GM10266 (cell line): Measurements from ENCODE around the gene EYA3.

ENCODE experiments used
- DNase-seq: peaks from one replicate; pipeline ENCODE4 v3.0.0; 2012; ENCODE audit errors: extremely low spot score
- CTCF ChIP-seq: IDR thresholded peaks from 2 replicates; pipeline ENCODE4 v1.5.1; 2012; ENCODE audit warnings: mild to moderate bottlenecking, low read depth; ENCODE audit not compliant: control insufficient read depth, insufficient read depth; ENCODE audit errors: missing control alignments

The EYA3 gene

GRCh38 chr1:27967884-27968466 is 120.4 kb downstream of the EYA3 start:
- no peak for TF ChIP-seq CTCF
- no peak for DNase-seq

- DNase-seq = no peak
- no peak for TF ChIP-seq CTCF
Observed at GRCh38 chr1:27967106-27967883, 121.1 kb downstream of the EYA3 start.

- DNase-seq = no peak
- TF ChIP-seq CTCF = no peak
Observed at GRCh38 chr1:27966402-27967105, 121.9 kb downstream of the EYA3 start.

DNA sequence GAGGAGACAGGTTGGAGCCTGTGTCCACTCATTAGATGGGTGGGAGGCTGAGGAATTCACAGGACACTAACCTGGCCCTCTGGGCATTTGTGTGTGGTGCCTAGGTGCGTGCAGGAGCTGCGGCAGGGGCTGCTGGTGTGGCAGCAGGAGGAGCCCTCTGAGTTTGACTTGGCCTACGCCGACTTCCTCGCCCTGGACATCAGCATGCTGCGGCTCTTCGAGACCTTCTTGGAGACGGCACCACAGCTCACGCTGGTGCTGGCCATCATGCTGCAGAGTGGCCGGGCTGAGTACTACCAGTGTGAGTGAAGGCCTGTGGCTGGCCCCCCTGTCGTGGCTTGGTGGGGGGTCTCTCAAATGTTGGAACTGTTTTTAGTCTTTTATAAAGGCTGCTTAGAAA is 125.0 kb downstream of the EYA3 start:
- DNase-seq = no peak
- no peak for TF ChIP-seq CTCF

DNA sequence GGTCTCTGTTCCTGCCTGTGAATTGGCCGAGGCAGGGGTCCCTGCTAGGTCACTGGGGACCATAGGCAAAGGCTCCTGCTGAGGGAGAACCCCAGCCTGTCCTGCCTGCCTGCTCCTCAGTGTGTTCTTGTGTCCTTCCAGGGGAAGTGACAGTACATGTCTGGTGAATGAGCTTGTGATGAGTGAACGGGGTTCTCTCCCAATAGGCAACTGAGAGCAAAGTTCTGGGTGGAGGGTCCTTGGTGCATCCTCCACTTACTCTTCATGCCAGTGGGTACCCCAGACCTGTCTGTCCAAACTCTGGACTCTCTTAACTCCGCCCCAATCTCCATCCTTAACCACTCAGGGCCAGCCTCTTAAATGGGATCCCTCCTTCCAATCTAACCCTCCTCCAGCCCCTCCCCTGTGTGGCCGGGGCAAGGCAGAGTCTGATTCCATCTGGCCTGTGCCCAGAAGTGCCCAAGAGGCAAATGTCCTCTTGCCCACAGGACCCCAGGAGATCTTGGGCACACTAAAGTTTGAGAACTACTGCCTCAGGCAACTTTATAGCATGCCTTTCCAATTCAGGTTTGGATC is 126.7 kb downstream of the EYA3 start:
- no peak for TF ChIP-seq CTCF
- no peak for DNase-seq

DNA sequence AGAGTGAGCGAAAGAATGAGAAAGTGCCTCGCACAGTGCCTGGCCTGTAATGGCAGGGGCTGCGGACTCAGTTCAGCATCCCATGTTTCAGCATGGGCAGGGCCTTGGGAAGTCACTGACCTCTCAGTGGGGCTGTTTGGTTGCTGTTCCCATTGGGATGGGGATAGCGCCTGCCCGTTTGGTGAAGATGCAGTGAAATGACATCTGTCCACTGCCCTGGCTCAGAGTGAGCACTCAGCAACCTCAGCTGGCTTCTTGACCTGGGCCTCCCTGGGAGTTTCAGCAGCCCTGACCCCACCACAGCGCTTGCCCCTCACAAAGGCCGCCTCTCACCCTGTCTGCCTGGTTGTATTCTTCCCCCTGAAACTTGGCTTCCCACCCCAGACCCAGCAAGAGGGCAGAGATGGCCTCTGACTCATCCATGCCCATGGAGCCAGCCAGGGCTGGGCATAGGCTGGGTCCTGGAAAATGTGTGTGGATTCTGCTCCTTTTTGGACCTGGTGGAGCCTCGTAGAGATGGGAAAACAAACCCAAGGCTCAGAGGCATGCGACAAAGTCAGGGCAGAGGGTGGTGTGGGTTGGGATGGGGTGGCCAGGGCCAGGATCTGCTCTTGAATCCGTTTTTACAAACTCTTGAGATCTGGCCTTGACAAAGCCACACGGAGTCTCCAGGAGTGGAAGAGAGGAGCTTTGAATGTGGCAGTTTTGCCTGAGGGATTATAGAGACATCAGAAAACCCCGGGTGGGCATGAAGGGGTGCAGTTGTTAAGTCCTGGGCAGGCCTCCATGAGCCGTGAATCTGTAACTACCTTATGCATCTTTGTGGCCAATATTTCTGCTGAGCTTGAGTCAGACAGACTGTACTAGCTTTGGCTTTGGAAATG is 127.4 kb downstream of the EYA3 start:
- no peak for DNase-seq
- TF ChIP-seq CTCF = no peak
